Measurements from ENCODE around the gene TMEM239.
"Not testable (repeated sequence)": the region's sequence is repeated elsewhere in the genome, so short reads cannot be mapped to it uniquely, and the experiment has no call there.

- TF ChIP-seq, protein P1, sequence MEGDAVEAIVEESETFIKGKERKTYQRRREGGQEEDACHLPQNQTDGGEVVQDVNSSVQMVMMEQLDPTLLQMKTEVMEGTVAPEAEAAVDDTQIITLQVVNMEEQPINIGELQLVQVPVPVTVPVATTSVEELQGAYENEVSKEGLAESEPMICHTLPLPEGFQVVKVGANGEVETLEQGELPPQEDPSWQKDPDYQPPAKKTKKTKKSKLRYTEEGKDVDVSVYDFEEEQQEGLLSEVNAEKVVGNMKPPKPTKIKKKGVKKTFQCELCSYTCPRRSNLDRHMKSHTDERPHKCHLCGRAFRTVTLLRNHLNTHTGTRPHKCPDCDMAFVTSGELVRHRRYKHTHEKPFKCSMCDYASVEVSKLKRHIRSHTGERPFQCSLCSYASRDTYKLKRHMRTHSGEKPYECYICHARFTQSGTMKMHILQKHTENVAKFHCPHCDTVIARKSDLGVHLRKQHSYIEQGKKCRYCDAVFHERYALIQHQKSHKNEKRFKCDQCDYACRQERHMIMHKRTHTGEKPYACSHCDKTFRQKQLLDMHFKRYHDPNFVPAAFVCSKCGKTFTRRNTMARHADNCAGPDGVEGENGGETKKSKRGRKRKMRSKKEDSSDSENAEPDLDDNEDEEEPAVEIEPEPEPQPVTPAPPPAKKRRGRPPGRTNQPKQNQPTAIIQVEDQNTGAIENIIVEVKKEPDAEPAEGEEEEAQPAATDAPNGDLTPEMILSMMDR (IDR thresholded peaks at IDR 0.05): not testable (repeated sequence)
- not testable (repeated sequence) for TF ChIP-seq POLR2A (IDR thresholded peaks at IDR 0.05)
Measured at GRCh38 chr20:2831206-2831605, 15.0 kb downstream of the TMEM239 start.
